Stimulated activated CD8-positive, alpha-beta memory T cell treated with anti-CD3 and anti-CD28 coated beads, Interleukin-4, amount 100 ng/mL, for 1 hour (primary cell): Measurements from ENCODE around the gene VTI1A.

Experiments used
- DNase-seq, 2 donors: peaks; one replicate each; pipeline ENCODE4 v3.0.0-alpha.2; 2020; ENCODE audit warnings: low read depth in 2 of 2, low spot score in 1 of 2

The VTI1A gene

GRCh38 chr10:112503643-112504042, 56.6 kb downstream of the VTI1A start:
- DNase-seq, result no peak

- no peak for DNase-seq
Measured at GRCh38 chr10:112507046-112507445, 60.0 kb downstream of the VTI1A start.

DNA sequence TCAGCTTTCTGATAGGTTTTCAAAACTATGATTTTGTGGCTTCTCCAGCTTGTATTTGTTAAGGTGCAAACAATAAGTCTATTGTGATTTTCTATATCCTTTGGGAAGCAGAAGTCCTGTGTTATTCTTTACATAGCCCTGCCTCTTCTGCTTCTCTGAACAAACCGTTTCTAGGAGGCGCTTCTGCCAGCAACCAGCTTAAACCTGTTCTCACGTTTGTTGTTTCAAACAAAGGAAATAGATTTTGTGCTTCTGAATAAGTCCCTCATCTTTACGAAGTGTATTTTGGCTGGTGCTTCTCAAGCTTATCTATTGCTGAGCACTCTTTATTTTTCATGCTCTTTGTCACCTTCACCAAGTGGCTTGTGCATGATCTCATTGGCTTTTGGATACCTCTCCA, 61.0 kb downstream of the VTI1A start:
- DNase-seq, result no peak

GRCh38 chr10:112509558-112510291, 62.7 kb downstream of the VTI1A start:
- DNase-seq, result no peak

DNA sequence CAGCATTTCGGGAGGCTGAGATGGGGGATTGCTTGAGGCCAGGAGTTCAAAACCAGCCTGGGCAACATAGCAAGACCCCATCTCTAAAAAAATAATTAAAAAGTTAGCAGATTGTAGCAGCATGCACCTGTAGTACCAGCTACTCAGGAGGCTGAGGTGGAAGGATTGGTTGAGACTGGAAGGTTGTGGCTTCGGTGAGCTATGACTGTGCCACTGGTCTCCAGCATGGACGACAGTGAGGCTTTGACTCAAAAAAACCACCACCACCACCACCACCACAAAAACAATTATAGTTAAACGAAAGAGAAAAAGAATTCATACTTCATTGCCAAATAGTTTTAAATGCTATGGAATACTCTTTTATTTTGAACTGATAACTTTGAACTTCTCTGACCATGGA, 63.4 kb downstream of the VTI1A start:
- no peak for DNase-seq

DNA sequence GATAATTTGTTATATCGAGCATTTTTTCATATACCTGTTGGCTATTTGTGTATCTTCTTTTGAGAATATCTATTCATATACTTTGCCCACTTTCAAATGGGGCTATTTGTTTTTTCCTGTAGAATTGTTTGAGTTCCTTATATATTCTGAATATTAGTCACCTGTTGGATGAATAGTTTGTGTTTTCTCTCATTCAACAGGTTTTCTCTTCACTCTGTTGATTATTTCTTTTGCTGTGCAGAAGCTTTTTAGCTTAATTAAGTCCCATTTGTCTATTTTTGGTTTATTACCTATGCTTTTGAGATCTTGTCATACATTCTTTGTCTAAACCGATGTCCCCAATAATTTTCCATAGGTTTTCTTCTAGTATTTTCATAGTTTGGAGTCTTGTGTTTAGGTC, 65.3 kb downstream of the VTI1A start:
- DNase-seq, result no peak

GRCh38 chr10:112515126-112515525, 68.1 kb downstream of the VTI1A start:
- DNase-seq, result no peak

GRCh38 chr10:112515852-112516251, 68.8 kb downstream of the VTI1A start:
- DNase-seq, result no peak

- DNase-seq, result no peak
Measured at GRCh38 chr10:112517451-112517862, 70.4 kb downstream of the VTI1A start.

GRCh38 chr10:112519133-112519761, 72.2 kb downstream of the VTI1A start:
- DNase-seq, result no peak

GRCh38 chr10:112520914-112521313, 73.9 kb downstream of the VTI1A start:
- no peak for DNase-seq

GRCh38 chr10:112524641-112525040, 77.6 kb downstream of the VTI1A start:
- no peak for DNase-seq

GRCh38 chr10:112525200-112525599, 78.2 kb downstream of the VTI1A start:
- no peak for DNase-seq

- DNase-seq, result no peak
Measured at GRCh38 chr10:112526139-112526538, 79.1 kb downstream of the VTI1A start.

DNA sequence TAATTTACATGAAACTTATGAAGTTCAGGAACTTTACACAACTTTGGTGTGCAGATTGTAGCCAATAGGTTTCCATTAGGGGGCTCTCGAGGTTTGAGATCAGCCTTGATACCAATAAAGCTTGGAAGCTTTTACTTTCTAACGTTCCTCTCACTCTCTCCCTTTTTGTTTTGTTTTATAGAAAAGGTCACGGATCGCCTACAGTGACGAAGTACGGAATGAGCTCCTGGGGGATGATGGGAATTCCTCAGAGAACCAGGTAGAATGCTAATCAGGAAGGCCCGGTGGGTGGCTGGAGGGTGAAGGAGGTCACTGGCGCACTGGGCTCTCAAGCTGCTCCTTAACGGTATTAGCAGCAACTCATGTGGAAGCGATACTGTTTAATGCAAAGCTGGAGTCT, 79.9 kb downstream of the VTI1A start:
- DNase-seq, result no peak

GRCh38 chr10:112528235-112528634, 81.2 kb downstream of the VTI1A start:
- no peak for DNase-seq

GRCh38 chr10:112531421-112531820, 84.4 kb downstream of the VTI1A start:
- no peak for DNase-seq

DNA sequence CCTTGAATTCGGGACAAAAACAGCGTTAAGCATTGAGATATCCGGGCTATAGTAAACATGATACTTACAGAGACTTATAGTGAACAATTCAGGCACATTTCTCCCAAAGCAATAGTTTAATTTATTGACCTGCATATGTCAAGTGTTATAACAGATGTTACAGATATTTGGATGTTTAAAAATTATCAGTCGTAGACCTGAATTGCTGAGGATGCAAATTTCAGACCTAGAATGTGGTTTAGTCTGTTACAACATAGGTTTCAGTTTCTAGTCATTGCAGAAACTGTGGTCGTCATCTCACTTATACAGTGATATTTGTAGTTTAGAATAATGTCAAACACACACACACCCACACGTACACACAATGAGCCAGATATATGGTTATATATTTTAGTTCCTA, 85.2 kb downstream of the VTI1A start:
- DNase-seq, result no peak

DNA sequence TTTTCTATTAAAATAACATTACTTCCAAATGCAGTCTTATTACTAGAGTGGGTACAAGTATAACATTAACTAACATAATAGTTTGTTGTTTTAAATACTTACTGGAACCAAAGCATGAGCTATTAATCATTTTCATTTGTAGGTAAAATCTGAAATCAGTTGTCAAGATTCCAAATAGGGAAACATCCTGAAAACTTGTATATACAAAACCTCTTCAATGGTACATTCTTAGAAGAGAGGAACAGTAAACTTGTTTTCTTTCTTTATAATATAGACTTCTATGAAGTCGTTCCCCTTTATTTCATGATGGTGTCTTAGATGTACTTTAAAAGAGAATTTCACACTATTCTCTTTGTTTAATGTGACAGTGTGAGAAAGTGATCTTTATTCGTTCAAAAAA, 85.9 kb downstream of the VTI1A start:
- DNase-seq, result no peak

DNA sequence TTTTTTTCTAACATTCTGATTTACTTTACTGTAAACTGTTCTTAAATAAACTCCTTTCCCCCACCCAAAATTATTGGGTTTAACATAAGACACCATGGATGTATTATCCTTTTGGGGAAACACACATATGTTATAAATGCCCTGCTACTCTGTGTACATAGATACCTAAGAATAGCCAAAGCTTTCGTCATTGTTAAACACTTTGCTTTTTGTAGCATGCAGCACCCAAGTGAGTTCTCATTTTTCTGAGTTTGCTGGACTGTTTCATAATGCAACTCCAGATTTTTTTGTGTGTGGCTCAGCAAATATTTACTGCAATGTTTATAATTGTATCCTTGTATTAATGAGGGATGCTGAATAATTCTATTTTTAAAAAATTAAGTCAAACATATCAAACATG, 86.9 kb downstream of the VTI1A start:
- DNase-seq, result no peak

- DNase-seq, result no peak
Measured at GRCh38 chr10:112535531-112535951, 88.5 kb downstream of the VTI1A start.

GRCh38 chr10:112536663-112537062, 89.6 kb downstream of the VTI1A start:
- DNase-seq, result no peak

DNA sequence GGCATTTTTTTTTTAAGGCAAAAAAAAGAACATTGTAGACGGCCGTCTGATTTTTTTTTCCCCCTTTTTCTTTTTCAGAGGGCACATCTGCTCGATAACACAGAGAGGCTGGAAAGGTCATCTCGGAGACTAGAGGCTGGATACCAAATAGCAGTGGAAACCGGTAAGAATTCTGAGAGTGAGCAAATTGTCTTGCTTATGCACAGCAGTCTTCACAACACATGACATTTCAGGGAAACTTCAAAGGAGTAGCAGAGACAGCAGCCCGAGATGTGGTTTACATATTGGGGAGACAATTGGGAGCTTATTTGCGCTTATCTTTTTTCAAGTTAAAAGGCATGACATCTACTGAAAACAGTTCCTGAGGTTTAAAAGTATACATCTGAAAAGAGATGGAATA, 91.2 kb downstream of the VTI1A start:
- DNase-seq, result no peak
